Upper lobe of left lung (tissue), 6 donors: ENCODE measurements around the gene TMPRSS9. TPM values are rescaled to one million over a fixed set of nuclear protein-coding genes. Genes with fewer than 3 reads are reported as not detected.
A peak's percentile ranks its signal among the peaks of the same experiment; 100 is the strongest.

Experiments
- ATAC-seq, 2 donors: fragments of 200-7000 bp; cut with Tn5 transposase; one replicate each; pipeline ENCODE4 v1.9.1; 2022; ENCODE audit warnings: mild to moderate bottlenecking in 2 of 2, moderate library complexity in 2 of 2; ENCODE audit not compliant: low FRiP score in 2 of 2
- DNase-seq, 2 donors: peaks; one replicate each; pipeline ENCODE4 v3.0.0-alpha.2; 2019 to 2020
- H3K27ac ChIP-seq, 4 donors: fragments of 200-600 bp; sonication (generic); one replicate each; pipeline ENCODE4 v1.5.1; 2016 to 2019
- H3K27me3 ChIP-seq, 4 donors: fragments of 200-600 bp; sonication (generic); one replicate each; pipeline ENCODE4 v1.5.1; 2017 to 2019
- H3K36me3 ChIP-seq, 4 donors: fragments of 200-600 bp; sonication (generic); one replicate each; pipeline ENCODE4 v1.5.1; 2016 to 2019
- H3K4me1 ChIP-seq, 4 donors: fragments of 200-600 bp; sonication (generic); one replicate each; pipeline ENCODE4 v1.5.1; 2018 to 2019
- H3K4me3 ChIP-seq, 4 donors: fragments of 200-600 bp; sonication (generic); one replicate each; pipeline ENCODE4 v1.5.1; 2017 to 2019; ENCODE audit warnings: mild to moderate bottlenecking in 2 of 4, moderate library complexity in 1 of 4
- H3K9me3 ChIP-seq, 4 donors: fragments of 200-600 bp; sonication (generic); one replicate each; pipeline ENCODE4 v1.5.1; 2018 to 2019
- EP300 ChIP-seq, 4 donors: sonication (generic); formaldehyde crosslinking; IDR thresholded peaks; one replicate each; pipeline ENCODE4 v1.5.1; 2017; ENCODE audit warnings: antibody characterized with exemption in 4 of 4, control low read depth in 2 of 4
- POLR2A ChIP-seq, 4 donors: fragments of 450-650 bp; IDR thresholded peaks; one replicate each; pipeline ENCODE4 v1.5.1; 2016 to 2017; ENCODE audit warnings: antibody characterized with exemption in 4 of 4, mild to moderate bottlenecking in 2 of 4
- POLR2AphosphoS5 ChIP-seq, 2 donors: sonication (generic); formaldehyde crosslinking; IDR thresholded peaks; one replicate each; pipeline ENCODE4 v1.5.1; 2017; ENCODE audit warnings: antibody characterized with exemption in 2 of 2
- WGBS, 2 donors: methylation state at CpG; one replicate each; pipeline ENCODE4 v1.1.5; 2017 to 2018; 5-methylcytosine and 5-hydroxymethylcytosine counted together
- total RNA-seq, 6 donors: library from RNA; depleted of rRNA in 4 of 6; stranded (reverse); fragments of >200 nt in 4 of 6; gene quantifications; one replicate each; pipeline versions ENCODE4 v1.1.0 to v1.2.1, GENCODE V29; 2016 to 2021
- TF ChIP-seq, protein P1 (sequence below), 6 experiments: fragments of 450-650 bp in 4 of 6; fragments of 200-600 bp in 2 of 6; sonication (generic) in 2 of 6; IDR thresholded peaks; one replicate each; pipeline ENCODE4 v1.5.1; 2016 to 2019; ENCODE audit warnings: antibody characterized with exemption in 6 of 6
- donor health status: DM: no; HTN: no; CAD: no; lungs with moderate emphysema.
- donor health status: DM: no; HTN: yes; CAD: no; lungs with severe emphysema.

The TMPRSS9 gene
- total RNA-seq, 6 donors from 2014 or later: 0.14 to 0.55 (median 0.26) TPM; not detected in 2

DNA sequence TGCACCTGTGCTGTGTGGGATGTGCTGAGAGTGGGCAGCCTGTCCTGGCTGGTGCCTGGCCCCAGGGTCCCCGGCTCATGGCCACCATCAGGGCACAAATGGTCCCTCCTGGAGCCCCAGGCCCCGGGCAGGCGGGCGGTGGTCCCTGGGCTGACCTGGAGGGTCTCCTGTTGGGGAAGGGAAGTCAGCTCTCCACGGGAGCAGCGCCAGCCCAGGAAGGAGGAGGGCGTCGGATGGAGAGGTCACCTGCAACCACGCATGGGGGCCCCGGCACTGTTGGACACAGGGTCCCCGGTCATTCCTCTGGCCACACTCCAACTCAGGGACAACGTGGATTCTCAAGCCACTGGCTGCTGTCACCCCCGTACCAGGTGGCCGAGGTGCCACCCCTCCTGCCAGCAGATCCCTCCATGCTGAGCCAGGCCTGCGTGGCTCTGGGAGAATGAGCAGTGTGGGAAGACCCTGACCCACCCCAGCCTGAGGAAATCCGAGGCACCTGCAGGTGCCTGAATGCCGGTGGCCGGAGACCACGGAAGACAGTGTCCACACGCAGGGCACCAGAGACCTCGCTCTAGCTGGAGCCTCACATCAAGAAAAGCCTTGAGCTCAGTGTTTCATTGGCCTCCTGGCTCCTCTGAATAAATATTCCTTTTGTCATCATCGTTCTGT is 83.2 kb downstream of the TMPRSS9 start:
- ATAC-seq: no peak
- TF ChIP-seq POLR2A (IDR thresholded peaks at IDR 0.05): no peak
- TF ChIP-seq, protein P1, sequence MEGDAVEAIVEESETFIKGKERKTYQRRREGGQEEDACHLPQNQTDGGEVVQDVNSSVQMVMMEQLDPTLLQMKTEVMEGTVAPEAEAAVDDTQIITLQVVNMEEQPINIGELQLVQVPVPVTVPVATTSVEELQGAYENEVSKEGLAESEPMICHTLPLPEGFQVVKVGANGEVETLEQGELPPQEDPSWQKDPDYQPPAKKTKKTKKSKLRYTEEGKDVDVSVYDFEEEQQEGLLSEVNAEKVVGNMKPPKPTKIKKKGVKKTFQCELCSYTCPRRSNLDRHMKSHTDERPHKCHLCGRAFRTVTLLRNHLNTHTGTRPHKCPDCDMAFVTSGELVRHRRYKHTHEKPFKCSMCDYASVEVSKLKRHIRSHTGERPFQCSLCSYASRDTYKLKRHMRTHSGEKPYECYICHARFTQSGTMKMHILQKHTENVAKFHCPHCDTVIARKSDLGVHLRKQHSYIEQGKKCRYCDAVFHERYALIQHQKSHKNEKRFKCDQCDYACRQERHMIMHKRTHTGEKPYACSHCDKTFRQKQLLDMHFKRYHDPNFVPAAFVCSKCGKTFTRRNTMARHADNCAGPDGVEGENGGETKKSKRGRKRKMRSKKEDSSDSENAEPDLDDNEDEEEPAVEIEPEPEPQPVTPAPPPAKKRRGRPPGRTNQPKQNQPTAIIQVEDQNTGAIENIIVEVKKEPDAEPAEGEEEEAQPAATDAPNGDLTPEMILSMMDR (IDR thresholded peaks at IDR 0.05): no peak
- TF ChIP-seq EP300 (IDR thresholded peaks at IDR 0.05): no peak
- no peak for TF ChIP-seq POLR2AphosphoS5 (IDR thresholded peaks at IDR 0.05)
- peak in 1 of 2 donors; percentile 78 for DNase-seq
- H3K4me1 ChIP-seq: no peaks in the 10 kb centered on the region
- no peak overlapping the region for H3K4me3 ChIP-seq
- H3K27ac ChIP-seq: no peak overlapping the region
- no peaks in the 10 kb centered on the region for H3K9me3 ChIP-seq
- H3K36me3 ChIP-seq: peaks cover 0 to 41% (median 28%) of the 10 kb centered on the region in 4 donors
- H3K27me3 ChIP-seq: no peaks in the 10 kb centered on the region
- 92 to 93% methylated on average over 8 to 17 of the region's 22 CpGs for WGBS, 2 donors

DNA sequence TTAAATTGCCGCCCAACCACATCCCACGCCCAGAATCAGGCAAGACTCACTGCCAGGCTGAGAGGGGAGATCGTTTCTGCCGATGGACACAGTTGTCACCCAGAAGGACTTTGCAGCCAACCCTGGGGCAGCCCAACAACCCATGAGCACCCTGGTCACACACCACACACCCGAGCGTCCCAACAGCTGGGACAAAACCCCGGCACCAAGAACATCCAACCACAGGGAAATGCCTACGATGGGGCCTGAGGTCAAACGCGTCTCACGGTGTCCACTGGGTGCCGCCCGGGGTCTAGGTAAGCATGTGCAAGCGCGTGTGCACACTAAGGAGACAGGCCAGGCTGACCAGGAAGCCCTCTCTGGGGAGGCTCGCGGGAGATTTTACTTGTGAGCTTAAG is 83.7 kb downstream of the TMPRSS9 start:
- peaks cover 0 to 36% (median 24%) of the 10 kb centered on the region in 4 donors for H3K36me3 ChIP-seq
- H3K4me1 ChIP-seq: no peaks in the 10 kb centered on the region
- no peak overlapping the region for H3K27ac ChIP-seq
- no peak overlapping the region for H3K4me3 ChIP-seq
- TF ChIP-seq EP300 (IDR thresholded peaks at IDR 0.05) (no peak), POLR2A (IDR thresholded peaks at IDR 0.05) (no peak), POLR2AphosphoS5 (IDR thresholded peaks at IDR 0.05) (no peak)
- TF ChIP-seq, protein P1 (IDR thresholded peaks at IDR 0.05): no peak
- no peak for ATAC-seq
- no peaks in the 10 kb centered on the region for H3K27me3 ChIP-seq
- DNase-seq: no peak
- 92 to 95% methylated on average over 9 to 17 of the region's 17 CpGs for WGBS, 2 donors
- no peaks in the 10 kb centered on the region for H3K9me3 ChIP-seq

DNA sequence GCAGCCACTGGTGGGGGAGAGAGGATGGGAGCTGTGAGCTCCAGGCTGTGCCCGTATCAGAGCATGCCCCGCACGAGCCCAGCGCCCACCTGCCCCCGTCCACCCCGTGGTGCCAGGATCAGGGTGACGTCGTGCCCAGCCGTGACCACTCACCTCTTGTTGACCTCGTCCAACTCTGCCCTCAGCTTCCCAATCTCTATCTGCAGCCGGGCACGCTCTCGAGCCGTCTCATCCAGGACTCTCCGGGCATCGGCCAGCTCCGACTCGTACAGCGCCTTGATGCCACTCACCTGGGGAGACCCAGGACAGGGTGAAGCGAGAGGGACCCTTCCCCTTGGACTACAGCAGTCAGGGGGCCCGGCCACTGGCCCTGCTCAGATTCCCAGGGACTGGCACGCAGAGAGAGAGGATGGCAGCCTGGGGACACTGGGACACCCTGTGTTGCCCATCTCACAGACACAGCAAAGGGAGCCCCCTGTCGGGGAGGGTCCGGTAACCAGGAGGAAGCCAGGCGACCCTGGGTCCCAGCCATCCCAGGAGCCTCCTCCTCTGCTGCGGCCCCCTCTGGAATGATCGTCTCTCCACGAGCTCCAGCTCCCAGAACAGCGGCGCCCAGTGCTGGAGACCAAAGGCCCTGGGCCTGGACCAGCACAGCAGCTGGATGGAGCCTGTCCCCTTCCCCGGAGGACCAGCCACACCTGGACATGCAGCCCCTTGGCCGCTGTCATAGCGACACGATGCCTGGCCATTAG is 84.4 kb downstream of the TMPRSS9 start:
- Histone ChIP-seq H3K4me1 (no peaks in the 10 kb centered on the region), H3K9me3 (no peaks in the 10 kb centered on the region), H3K27me3 (no peaks in the 10 kb centered on the region), H3K36me3 (peaks cover 0 to 36% (median 23%) of the 10 kb centered on the region in 4 donors), H3K27ac (no peak overlapping the region), H3K4me3 (no peak overlapping the region)
- WGBS, 2 donors: 90 to 92% methylated on average over 21 to 33 of the region's 34 CpGs
- ATAC-seq: no peak
- no peak for DNase-seq
- no peak for TF ChIP-seq EP300 (IDR thresholded peaks at IDR 0.05)
- TF ChIP-seq, protein P1 (IDR thresholded peaks at IDR 0.05): no peak
- no peak for TF ChIP-seq POLR2A (IDR thresholded peaks at IDR 0.05)
- TF ChIP-seq POLR2AphosphoS5 (IDR thresholded peaks at IDR 0.05): no peak

DNA sequence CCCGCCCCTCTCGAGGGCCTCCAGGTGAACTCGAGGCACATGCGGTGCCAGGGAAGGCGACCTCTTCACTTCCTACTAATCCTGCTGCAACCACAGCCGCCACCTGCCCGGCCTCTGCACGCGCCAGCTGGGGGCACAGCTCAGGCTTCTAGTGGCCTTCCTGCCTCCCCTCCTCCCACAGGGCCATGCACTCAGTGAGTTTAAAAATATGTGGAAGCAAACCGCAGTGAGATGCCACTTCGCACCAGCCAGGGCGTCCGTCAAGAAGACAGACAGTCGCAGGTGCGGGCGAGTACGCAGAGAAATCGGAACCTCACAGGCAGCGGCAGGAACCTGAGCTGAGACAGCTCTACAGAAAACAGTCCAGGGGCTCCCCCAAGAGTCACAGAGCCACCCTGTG is 86.3 kb downstream of the TMPRSS9 start:
- no peaks in the 10 kb centered on the region for H3K27me3 ChIP-seq
- H3K4me1 ChIP-seq: no peaks in the 10 kb centered on the region
- ATAC-seq (no peak), DNase-seq (peak in 1 of 2 donors; percentile 78)
- no peaks in the 10 kb centered on the region for H3K9me3 ChIP-seq
- TF ChIP-seq, protein P1 (IDR thresholded peaks at IDR 0.05): no peak
- TF ChIP-seq POLR2AphosphoS5 (IDR thresholded peaks at IDR 0.05) (no peak), POLR2A (IDR thresholded peaks at IDR 0.05) (no peak), EP300 (IDR thresholded peaks at IDR 0.05) (no peak)
- 52 to 62% methylated on average over 14 to 19 of the region's 19 CpGs for WGBS, 2 donors
- H3K4me3 ChIP-seq: no peak overlapping the region
- peaks cover 0 to 34% (median 22%) of the 10 kb centered on the region in 4 donors for H3K36me3 ChIP-seq
- H3K27ac ChIP-seq: no peak overlapping the region
